ENCODE measurements around the gene ESR2. TPM values are rescaled to one million over a fixed set of nuclear protein-coding genes. Genes with fewer than 3 reads are reported as not detected.

The ESR2 gene
- total RNA-seq, 8 experiments from 2014 or later: 0.31 to 2.1 (median 1.3) TPM

DNA sequence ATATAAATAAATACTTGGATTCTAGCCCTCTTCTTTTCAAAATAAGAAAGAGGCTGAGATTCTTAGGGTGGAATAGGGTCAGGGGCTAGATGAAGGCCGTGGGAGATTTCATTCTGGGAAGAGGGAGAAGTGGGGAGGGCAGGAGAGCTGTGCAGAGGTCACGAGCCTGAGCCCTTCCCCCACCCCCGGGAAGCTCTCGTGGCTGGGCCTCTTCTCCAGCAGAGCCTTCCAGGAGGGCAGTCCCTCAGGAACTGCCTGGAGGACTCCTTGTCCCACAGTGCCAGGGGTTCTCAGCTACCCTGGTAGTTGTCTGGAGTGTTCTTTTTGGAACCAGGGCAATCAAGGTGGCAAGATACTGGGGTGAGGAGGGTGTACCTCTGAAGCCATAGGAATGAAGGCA, 94.0 kb downstream of the ESR2 start:
- ATAC-seq (replicated peaks in 6 of 8): peak in 2 of 8 experiments; percentile 21 to 26
- in situ Hi-C loops (cut with MboI; ENCODE audit: low pct_unique_long_range_greater_than_20kb in 2 of 9, low sequenced_read_pairs in 9 of 9, unreplicated experiment in 9 of 9): no loop called here
- Histone ChIP-seq H3K4me1 (replicated peaks in 1 of 2) (peaks cover 28% of the 10 kb centered on the region in 2 donors), H3K27ac (no peak overlapping the region), H3K4me3 (no peak overlapping the region)
- 0 to 60% (median 33%) methylated on average over 1 to 3 of the region's 4 CpGs; no CpG with 5 or more reads in 5 of the 10 experiments for WGBS, 10 experiments

DNA sequence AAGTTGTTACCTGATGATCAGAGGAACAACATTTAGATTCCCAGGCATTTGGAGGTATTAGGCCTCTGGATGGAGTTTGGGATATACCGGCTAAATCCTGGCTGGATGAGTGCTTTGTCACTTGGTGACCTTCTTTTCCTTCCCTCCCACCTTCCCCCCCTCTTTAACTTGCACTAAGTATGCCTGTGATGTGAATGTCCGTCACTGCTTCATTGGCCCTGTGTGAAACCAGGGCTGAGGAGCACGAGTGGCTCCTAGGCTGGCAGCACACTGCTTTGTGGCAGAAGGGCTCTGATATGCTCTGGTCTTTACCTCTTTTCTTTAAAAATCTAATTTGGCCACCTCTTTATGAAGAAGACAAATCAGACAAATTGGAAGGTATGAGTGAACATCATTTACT, 95.7 kb downstream of the ESR2 start:
- Histone ChIP-seq H3K4me1 (replicated peaks in 1 of 2) (peaks cover 28% of the 10 kb centered on the region in 2 donors), H3K4me3 (no peak overlapping the region), H3K27ac (peak overlapping the region in 1 of 2 donors; percentile 93)
- WGBS, 10 experiments: 60 to 100% (median 100%) methylated on average over 1 to 2 of the region's 3 CpGs; no CpG with 5 or more reads in 1 of the 10 experiments
- ATAC-seq (replicated peaks in 6 of 8): no peak
- in situ Hi-C loops (cut with MboI; ENCODE audit: low pct_unique_long_range_greater_than_20kb in 2 of 9, low sequenced_read_pairs in 9 of 9, unreplicated experiment in 9 of 9): no loop called here

DNA sequence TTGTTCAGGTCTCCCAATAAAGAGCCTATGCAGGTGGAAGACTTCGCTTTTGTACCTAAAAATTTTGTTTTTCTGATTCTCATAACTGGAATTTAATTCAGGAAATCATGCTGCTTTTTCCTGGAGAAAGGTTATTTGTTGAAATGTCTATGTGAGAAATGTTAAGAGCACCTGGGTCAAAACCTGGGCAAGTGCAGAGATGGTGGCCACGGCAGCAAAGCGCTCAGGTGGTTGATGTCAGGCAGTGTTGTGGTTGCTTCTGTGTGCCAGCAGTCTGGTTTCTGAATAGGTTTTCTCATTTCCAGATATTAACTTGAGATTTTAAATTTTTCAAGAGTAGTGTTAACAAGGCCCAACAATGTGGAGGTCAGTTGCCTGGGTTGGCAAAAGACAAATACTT, 96.2 kb downstream of the ESR2 start:
- H3K4me1 ChIP-seq (replicated peaks in 1 of 2): peaks cover 28% of the 10 kb centered on the region in 2 donors
- in situ Hi-C loops (cut with MboI; ENCODE audit: low pct_unique_long_range_greater_than_20kb in 2 of 9, low sequenced_read_pairs in 9 of 9, unreplicated experiment in 9 of 9): no loop called here
- WGBS, 10 experiments: 0 to 100% (median 59%) methylated on average over 1 to 3 of the region's 3 CpGs; no CpG with 5 or more reads in 2 of the 10 experiments
- peak overlapping the region in 1 of 2 donors; percentile 93 for H3K27ac ChIP-seq
- peak overlapping the region in 4 of 5 donors; percentile 27 to 40 (median 38) for H3K4me3 ChIP-seq
- no peak for ATAC-seq (replicated peaks in 6 of 8)

DNA sequence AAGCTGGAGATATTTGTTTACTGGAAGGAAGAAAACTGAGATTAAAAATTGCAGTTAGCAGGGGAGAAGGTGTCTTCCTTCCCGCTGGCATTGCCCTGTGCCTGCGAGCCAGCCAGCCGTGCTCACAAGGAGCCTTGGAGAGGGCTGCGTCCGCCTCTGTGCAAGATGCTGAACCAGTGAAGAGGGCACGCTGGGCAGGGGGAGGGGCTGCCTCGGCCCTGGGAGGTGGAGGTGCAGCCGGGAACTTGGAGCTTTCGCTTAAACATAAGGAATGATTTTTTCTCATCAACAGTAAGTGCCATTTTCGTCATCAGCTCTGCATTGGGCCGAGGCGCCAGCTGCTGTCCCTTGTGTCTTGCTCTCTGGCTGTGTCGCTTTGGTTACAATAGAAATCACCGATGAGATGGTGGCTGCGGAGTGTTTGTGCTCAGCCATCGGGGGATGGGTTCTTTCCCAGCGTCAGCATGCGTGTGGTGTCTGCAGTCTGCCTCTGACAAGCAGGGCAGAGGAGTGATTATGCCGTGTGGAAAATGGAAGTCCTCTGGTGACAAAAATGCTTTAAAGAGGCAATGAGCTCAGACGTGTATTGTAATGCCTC, 97.3 kb downstream of the ESR2 start:
- 0 to 29% (median 3%) methylated on average over 1 to 13 of the region's 20 CpGs; no CpG with 5 or more reads in 2 of the 10 experiments for WGBS, 10 experiments
- peak overlapping the region; percentile 27 to 40 (median 37) for H3K4me3 ChIP-seq
- peaks cover 28% of the 10 kb centered on the region in 2 donors for H3K4me1 ChIP-seq (replicated peaks in 1 of 2)
- in situ Hi-C loops (cut with MboI; ENCODE audit: low pct_unique_long_range_greater_than_20kb in 2 of 9, low sequenced_read_pairs in 9 of 9, unreplicated experiment in 9 of 9): no loop called here
- peak; percentile 88 to 96 (median 94) for ATAC-seq (replicated peaks in 6 of 8)
- H3K27ac ChIP-seq: peak overlapping the region; percentile 75 to 93

DNA sequence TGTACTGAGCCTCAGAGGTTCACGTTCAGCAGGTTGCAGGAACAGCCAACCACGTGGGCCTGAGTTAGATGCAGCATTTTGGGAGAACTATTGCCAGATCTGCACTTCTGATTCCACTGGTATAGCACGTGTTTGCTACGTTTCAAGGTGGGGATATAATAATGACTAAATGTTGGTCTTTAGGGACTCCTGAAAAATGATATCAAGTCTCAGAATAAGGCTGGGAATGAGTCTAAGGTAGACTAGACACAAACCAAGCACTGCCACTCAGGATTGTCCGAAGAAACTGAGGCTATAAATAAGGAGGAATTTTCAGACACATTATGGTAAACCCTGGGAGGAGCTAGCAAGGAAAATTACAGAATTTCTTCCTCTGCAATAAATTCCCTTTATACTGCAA, 98.1 kb downstream of the ESR2 start:
- in situ Hi-C loops (cut with MboI; ENCODE audit: low pct_unique_long_range_greater_than_20kb in 2 of 9, low sequenced_read_pairs in 9 of 9, unreplicated experiment in 9 of 9): no loop called here
- H3K4me1 ChIP-seq (replicated peaks in 1 of 2): peaks cover 28% of the 10 kb centered on the region in 2 donors
- no peak overlapping the region for H3K4me3 ChIP-seq
- ATAC-seq (replicated peaks in 6 of 8): no peak
- peak overlapping the region; percentile 75 to 93 for H3K27ac ChIP-seq
- WGBS, 10 experiments: 70 to 100% (median 78%) methylated on average over 2 to 5 of the region's 5 CpGs; no CpG with 5 or more reads in 1 of the 10 experiments

DNA sequence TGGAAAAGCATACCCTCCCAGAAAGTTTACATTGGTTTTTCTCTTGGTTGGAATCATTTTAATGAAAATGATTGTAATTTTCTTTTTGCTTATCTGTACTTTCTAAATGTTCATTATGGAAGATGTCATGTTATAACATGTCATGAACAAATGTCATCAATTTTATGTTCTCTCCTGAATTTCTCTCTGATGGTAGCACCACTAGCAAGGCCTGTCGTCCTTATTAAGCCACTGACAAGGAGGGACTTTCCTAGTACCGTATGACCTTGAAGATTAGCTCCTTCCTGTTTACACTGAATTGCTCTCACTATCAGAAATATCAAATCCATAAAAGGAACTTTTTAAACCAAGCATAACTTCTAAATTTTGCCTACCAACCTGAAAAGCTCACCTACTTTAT, 99.0 kb downstream of the ESR2 start:
- H3K27ac ChIP-seq: no peak overlapping the region
- ATAC-seq (replicated peaks in 6 of 8): no peak
- in situ Hi-C loops (cut with MboI; ENCODE audit: low pct_unique_long_range_greater_than_20kb in 2 of 9, low sequenced_read_pairs in 9 of 9, unreplicated experiment in 9 of 9): no loop called here
- H3K4me1 ChIP-seq (replicated peaks in 1 of 2): peaks cover 23 to 25% of the 10 kb centered on the region in 2 donors
- WGBS, 10 experiments: 60 to 100% (median 82%) methylated on average over 1 to 2 of the region's 2 CpGs; no CpG with 5 or more reads in 2 of the 10 experiments
- H3K4me3 ChIP-seq: no peak overlapping the region

DNA sequence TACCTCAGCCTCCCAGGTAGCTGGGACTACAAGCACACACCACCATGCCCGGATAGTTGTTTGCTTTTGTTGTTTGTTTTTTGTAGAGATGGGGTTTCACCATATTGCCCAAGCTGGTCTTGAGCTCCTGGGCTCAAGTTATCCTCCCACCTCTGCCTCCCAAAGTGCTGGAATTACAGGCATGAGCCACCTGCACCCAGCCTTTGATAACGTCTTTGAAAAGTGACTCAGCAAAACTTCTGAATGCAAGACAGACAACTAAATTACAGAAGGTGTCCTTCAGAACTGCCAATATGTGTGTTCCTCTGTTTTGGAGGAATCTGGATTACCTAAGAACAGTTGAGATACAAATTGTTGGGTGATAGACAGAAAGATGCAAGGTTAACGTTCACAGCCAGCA, 99.8 kb downstream of the ESR2 start:
- ATAC-seq (replicated peaks in 6 of 8): no peak
- in situ Hi-C loops (cut with MboI; ENCODE audit: low pct_unique_long_range_greater_than_20kb in 2 of 9, low sequenced_read_pairs in 9 of 9, unreplicated experiment in 9 of 9): no loop called here
- H3K4me1 ChIP-seq (replicated peaks in 1 of 2): peaks cover 20 to 23% of the 10 kb centered on the region in 2 donors
- H3K27ac ChIP-seq: no peak overlapping the region
- no peak overlapping the region for H3K4me3 ChIP-seq
- WGBS, 10 experiments: 42 to 89% (median 73%) methylated on average over 1 to 3 of the region's 3 CpGs; no CpG with 5 or more reads in 4 of the 10 experiments

DNA sequence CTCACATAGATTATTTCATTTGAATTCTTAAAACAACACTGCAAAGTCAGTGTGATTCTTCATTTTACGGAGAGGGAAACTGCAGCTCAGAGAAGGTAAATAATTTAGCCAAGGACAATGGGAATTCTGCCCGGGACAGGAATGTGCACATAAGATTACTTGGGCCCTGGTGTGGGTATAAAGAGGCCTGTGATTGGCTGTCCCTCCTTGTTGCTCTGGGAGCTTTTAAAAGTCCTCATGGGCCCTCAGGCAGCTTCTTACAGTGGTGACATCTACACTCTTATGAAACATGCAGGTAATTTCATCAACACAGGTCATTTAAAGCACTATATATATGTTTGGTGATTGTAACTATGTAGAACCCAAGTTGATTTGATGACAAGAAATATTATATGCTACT, 100.3 kb downstream of the ESR2 start:
- no peak overlapping the region for H3K4me3 ChIP-seq
- H3K4me1 ChIP-seq (replicated peaks in 1 of 2): peaks cover 20 to 22% of the 10 kb centered on the region in 2 donors
- no peak overlapping the region for H3K27ac ChIP-seq
- peak in 1 of 8 experiments; percentile 46 for ATAC-seq (replicated peaks in 6 of 8)
- in situ Hi-C loops (cut with MboI; ENCODE audit: low pct_unique_long_range_greater_than_20kb in 2 of 9, low sequenced_read_pairs in 9 of 9, unreplicated experiment in 9 of 9): no loop called here
- WGBS, 10 experiments: 20 to 100% (median 74%) methylated on average over 1 to 2 of the region's 2 CpGs; no CpG with 5 or more reads in 4 of the 10 experiments

DNA sequence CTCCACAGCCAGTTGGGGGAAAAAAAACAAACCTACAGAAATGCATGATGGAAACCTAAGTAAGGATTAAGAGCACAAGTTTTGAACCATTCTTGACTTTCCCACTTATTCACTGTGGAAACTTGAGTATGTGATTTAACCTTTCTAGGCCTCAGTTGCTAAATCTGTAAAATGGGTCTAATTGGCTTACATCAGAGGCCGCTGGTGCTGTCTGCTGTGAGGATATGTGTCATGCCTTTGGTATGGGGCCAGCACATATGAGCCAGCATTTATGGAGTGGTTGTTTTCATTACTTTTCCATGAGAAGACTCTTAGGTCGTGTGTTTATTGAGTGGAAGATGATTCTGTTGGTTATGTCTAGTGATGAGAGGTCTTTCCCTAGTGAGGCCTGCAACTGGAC, 102.4 kb downstream of the ESR2 start:
- in situ Hi-C loops (cut with MboI; ENCODE audit: low pct_unique_long_range_greater_than_20kb in 2 of 9, low sequenced_read_pairs in 9 of 9, unreplicated experiment in 9 of 9): no loop called here
- Histone ChIP-seq H3K27ac (no peak overlapping the region), H3K4me3 (no peak overlapping the region), H3K4me1 (replicated peaks in 1 of 2) (peaks cover 10% of the 10 kb centered on the region in 2 donors)
- no peak for ATAC-seq (replicated peaks in 6 of 8)
- whole genome bisulfite sequencing, 10 experiments: 33 to 100% (median 49%) methylated on average over 1 to 2 of the region's 2 CpGs; no CpG with 5 or more reads in 5 of the 10 experiments

DNA sequence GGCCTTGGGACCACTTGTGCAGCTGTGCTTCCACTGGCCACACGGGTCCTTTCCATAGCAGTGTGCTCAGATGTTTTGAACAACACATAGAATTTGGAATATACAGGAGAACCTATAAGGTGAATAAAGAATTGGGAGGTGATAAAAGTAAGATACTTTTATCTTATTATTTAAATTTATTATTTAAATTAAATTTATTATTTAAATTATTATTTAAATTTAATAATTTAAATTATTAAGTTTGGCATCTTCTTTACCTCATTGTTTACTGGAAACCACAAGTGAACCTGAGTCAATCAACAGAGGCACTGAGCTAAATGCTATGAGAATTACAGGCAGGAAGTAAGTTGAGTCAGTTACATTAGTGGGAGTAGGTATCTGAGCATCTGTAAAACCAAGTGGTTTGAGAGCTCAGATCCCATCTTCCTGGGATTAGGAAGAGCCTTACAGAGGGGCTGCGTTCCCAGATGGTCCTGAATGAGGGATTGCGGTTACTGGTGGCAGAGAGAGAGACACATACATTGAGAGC, 103.1 kb downstream of the ESR2 start:
- in situ Hi-C loops (cut with MboI; ENCODE audit: low pct_unique_long_range_greater_than_20kb in 2 of 9, low sequenced_read_pairs in 9 of 9, unreplicated experiment in 9 of 9): no loop called here
- no peak overlapping the region for H3K27ac ChIP-seq
- 75 to 100% (median 94%) methylated on average over 1 to 3 of the region's 3 CpGs; no CpG with 5 or more reads in 1 of the 10 experiments for WGBS, 10 experiments
- ATAC-seq (replicated peaks in 6 of 8): no peak
- H3K4me1 ChIP-seq (replicated peaks in 1 of 2): peaks cover 3 to 4% of the 10 kb centered on the region in 2 donors
- no peak overlapping the region for H3K4me3 ChIP-seq

DNA sequence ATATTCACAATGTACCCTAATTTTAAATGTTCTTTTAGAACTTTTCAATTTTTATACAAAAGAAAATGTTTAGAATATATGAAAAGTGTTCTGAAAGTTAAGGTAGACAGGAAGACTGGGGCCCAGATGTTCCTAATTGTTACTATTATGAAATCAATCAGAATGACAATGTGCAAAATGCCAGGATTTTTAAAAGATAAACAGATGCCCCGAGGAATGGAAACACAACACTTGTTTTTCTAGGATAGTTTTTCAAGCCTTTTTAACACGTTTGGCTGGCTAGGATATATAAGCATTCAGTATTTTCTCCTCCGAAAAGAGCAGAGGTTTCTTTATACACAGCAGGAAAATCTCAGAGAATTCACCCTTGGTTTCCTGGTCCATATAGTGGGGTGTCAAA, 106.8 kb downstream of the ESR2 start:
- in situ Hi-C loops (cut with MboI; ENCODE audit: low pct_unique_long_range_greater_than_20kb in 2 of 9, low sequenced_read_pairs in 9 of 9, unreplicated experiment in 9 of 9): no loop called here
- Histone ChIP-seq H3K4me3 (no peak overlapping the region), H3K4me1 (replicated peaks in 1 of 2) (no peaks in the 10 kb centered on the region), H3K27ac (no peak overlapping the region)
- no peak for ATAC-seq (replicated peaks in 6 of 8)
- WGBS, 10 experiments: 6 to 100% (median 42%) methylated on average over 1 to 3 of the region's 3 CpGs

DNA sequence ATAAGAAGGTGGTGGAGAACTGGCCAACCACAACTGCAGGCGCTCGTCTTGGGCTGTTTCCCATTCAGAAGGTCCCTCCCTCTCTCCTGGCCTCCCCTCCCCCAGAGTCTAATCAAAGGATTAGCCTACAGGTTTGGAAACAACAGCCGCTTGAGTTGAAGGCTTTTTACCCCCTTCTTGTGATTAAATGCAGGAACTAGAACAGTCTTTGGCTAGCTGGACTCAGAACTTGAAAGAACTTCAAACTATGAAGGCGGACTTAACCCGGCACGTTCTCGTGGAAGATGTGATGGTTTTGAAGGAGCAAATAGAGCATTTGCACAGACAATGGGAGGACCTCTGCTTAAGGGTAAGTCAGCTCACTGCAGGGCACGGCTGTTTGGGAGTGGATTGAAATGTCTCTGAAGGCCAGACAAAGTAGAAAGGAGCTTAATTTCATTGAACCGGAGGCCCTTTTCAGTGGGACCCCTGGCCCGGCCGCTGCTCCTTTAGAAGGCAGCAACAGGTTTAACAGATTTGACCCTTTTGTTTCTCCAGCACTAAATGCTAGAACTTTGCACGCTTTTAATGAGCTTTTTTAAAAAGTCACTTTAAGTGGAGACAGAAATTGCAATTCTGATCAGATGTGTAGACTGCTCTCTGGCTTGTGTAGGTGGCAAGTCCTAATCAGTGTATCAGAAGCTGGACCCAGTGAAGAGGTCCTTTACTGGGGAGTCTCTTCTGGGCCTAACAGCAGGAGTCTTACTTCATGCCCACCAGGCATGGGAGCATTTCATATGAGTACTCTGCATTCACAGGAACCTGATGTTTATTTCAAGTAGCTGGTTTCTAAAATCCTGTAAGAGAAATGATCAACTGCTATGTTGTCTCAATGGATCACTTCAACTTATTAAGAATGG, 107.7 kb downstream of the ESR2 start:
- WGBS, 10 experiments: 15 to 100% (median 75%) methylated on average over 1 to 11 of the region's 12 CpGs; no CpG with 5 or more reads in 1 of the 10 experiments
- Histone ChIP-seq H3K27ac (no peak overlapping the region), H3K4me3 (no peak overlapping the region), H3K4me1 (replicated peaks in 1 of 2) (no peaks in the 10 kb centered on the region)
- in situ Hi-C loops (cut with MboI; ENCODE audit: low pct_unique_long_range_greater_than_20kb in 2 of 9, low sequenced_read_pairs in 9 of 9, unreplicated experiment in 9 of 9): no loop called here
- ATAC-seq (replicated peaks in 6 of 8): no peak

DNA sequence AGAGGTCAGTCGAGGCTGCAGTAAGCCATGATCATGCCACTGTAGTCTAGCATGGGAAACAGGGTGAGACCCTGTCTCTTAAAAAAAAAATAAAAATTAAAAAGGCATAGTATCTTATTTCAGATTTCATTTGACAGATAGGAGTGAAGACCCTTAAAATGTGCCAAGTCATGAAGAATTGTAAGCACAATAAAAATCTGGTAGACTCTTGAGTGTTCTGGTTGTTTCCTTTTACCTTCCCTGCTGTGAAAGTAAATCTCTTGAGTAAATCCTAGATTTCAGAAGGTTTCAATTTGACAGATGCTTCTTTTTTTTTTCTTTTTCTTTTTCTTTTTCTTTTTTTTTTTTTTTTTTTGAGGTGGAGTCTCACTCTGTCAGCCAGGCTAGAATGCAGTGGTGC, 109.0 kb downstream of the ESR2 start:
- no peak for ATAC-seq (replicated peaks in 6 of 8)
- Histone ChIP-seq H3K4me3 (no peak overlapping the region), H3K4me1 (replicated peaks in 1 of 2) (no peaks in the 10 kb centered on the region), H3K27ac (no peak overlapping the region)
- in situ Hi-C loops (cut with MboI; ENCODE audit: low pct_unique_long_range_greater_than_20kb in 2 of 9, low sequenced_read_pairs in 9 of 9, unreplicated experiment in 9 of 9): no loop called here
- WGBS, 10 experiments: 44 to 100% (median 100%) methylated on average over 1 of the region's 1 CpG; no CpG with 5 or more reads in 6 of the 10 experiments
